Stimulated activated CD4-positive, alpha-beta T cell treated with anti-CD3 and anti-CD28 coated beads, Interleukin-1b, Interleukin-23, amount 100 ng/mL, for 48 hours (primary cell): Measurements from ENCODE around the gene NIM1K.
"Not testable (repeated sequence)": the region's sequence is repeated elsewhere in the genome, so short reads cannot be mapped to it uniquely, and the experiment has no call there.

Experiments
- DNase-seq: peaks from one replicate; pipeline ENCODE4 v3.0.0-alpha.2; 2020

The NIM1K gene

GRCh38 chr5:43286623-43287022 is 94.6 kb downstream of the NIM1K start:
- DNase-seq: no peak

- DNase-seq: no peak
These were observed 95.5 kb downstream of the NIM1K start for GRCh38 chr5:43287493-43287892.

- DNase-seq: no peak
These were observed 96.3 kb downstream of the NIM1K start for GRCh38 chr5:43288269-43288831.

GRCh38 chr5:43290726-43291125 is 98.7 kb downstream of the NIM1K start:
- no peak for DNase-seq

GRCh38 chr5:43294226-43294625 is 102.2 kb downstream of the NIM1K start:
- no peak for DNase-seq

- DNase-seq: no peak
These were observed 103.2 kb downstream of the NIM1K start for GRCh38 chr5:43295202-43295601.

GRCh38 chr5:43296835-43297234 is 104.8 kb downstream of the NIM1K start:
- DNase-seq: no peak

GRCh38 chr5:43298443-43298842 is 106.4 kb downstream of the NIM1K start:
- no peak for DNase-seq

- no peak for DNase-seq
These were observed 108.1 kb downstream of the NIM1K start for GRCh38 chr5:43300112-43300511.

- no peak for DNase-seq
These were observed 109.6 kb downstream of the NIM1K start for GRCh38 chr5:43301653-43302091.

- DNase-seq: no peak
These were observed 110.5 kb downstream of the NIM1K start for GRCh38 chr5:43302481-43302880.

- no peak for DNase-seq
These were observed 111.2 kb downstream of the NIM1K start for GRCh38 chr5:43303242-43303641.

- no peak for DNase-seq
These were observed 112.5 kb downstream of the NIM1K start for GRCh38 chr5:43304525-43304924.

GRCh38 chr5:43305948-43306565 is 114.0 kb downstream of the NIM1K start:
- no peak for DNase-seq

- DNase-seq: not testable (repeated sequence)
These were observed 114.9 kb downstream of the NIM1K start for GRCh38 chr5:43306954-43307353.

- DNase-seq: no peak
These were observed 117.1 kb downstream of the NIM1K start for GRCh38 chr5:43309122-43309521.

GRCh38 chr5:43309637-43310036 is 117.6 kb downstream of the NIM1K start:
- no peak for DNase-seq

GRCh38 chr5:43312076-43312661 is 120.1 kb downstream of the NIM1K start:
- no peak for DNase-seq

GRCh38 chr5:43312699-43313034 is 120.6 kb downstream of the NIM1K start:
- DNase-seq: no peak

- DNase-seq: peak; percentile 99
These were observed 121.2 kb downstream of the NIM1K start, which contains the start of gene HMGCS1 for GRCh38 chr5:43313035-43313853. TSS of gene HMGCS1 (minus strand) at chr5:43313412. CDS start at chr5:43298965, 14,447 bp downstream.

- no peak for DNase-seq
These were observed 121.9 kb downstream of the NIM1K start for GRCh38 chr5:43313854-43314457.

- DNase-seq: no peak
These were observed 122.7 kb downstream of the NIM1K start for GRCh38 chr5:43314724-43315123.

- DNase-seq: peak; percentile 54
These were observed 123.2 kb downstream of the NIM1K start for GRCh38 chr5:43315263-43315662.
